Astrocyte of the cerebellum (primary cell): ENCODE data around the gene BCL2A1.

ENCODE experiments used
- DNase-seq: peaks from one replicate; pipeline ENCODE4 v3.0.0-alpha.2; 2011; ENCODE audit warnings: low read depth
- H3K4me3 ChIP-seq: 2 replicates; pipeline ENCODE4 v1.5.1; 2011; ENCODE audit warnings: mild to moderate bottlenecking, low read depth, low read length, moderate library complexity
- CTCF ChIP-seq: IDR thresholded peaks from 2 replicates; pipeline ENCODE4 v1.5.1; 2012; ENCODE audit warnings: low read length, low read depth, moderate library complexity, mild to moderate bottlenecking; ENCODE audit errors: missing control alignments
- in situ Hi-C: cut with HindIII; loops from 2 replicates; pipeline ENCODE4 v1.10.0; 2017; ENCODE audit warnings: low sequenced_read_pairs

BCL2A1 gene

GRCh38 chr15:79978655-79979514, 7.9 kb upstream of the BCL2A1 start:
- no peak for TF ChIP-seq CTCF
- no peak overlapping the region for H3K4me3 ChIP-seq
- DNase-seq: no peak
- in situ Hi-C loops: no loop called here

DNA sequence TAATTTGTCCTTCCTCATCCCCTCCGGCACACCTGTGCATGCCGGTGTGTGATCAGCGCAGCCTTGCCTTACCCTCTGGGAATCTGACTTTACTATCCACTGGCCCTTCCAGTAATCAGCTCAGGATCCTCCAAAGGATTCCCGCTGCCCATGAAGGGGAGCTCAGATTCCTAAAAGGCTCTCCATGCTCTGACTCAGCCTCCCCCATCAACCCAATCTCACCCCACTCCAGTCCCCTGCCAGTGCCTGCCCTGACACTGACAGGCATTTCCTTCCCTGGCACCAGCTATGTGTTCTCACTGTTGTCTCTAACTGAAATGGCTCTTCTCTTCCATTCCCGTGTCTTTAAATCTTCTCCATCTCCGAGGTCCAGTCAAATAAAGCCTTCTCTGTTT, 7.3 kb upstream of the BCL2A1 start:
- no peak overlapping the region for H3K4me3 ChIP-seq
- no peak for DNase-seq
- in situ Hi-C loops: no loop called here
- no peak for TF ChIP-seq CTCF

DNA sequence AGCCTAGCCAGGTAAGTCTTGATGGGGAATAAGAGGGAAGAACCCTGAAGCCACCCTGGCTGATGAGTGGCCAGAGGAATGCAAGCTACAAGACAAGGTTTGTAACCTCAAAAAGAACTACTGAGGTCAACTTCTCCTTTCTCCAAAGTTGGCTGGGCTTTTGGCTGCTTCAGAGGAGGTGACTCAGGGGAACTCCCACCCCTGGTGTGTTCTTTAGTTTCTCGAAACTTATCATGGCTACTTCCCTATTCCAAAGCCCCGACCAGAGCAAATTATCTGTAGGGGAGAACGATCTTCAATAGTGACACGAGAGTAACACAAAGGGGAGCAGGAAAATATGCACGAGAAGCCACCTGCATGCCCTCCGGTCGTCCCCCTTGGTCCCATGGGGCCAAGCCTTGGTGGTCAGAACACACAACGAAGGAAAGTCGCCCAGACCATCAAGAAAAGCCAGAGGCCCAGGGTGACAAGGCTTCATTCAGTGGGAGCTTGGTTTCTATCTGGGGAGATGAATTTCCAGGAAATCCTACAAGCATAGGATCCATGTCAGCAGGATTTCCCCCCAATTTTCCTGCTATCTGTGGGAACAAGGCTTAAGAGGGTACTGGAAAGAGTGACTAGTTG, 6.5 kb upstream of the BCL2A1 start:
- DNase-seq: no peak
- H3K4me3 ChIP-seq: no peak overlapping the region
- in situ Hi-C loops: no loop called here
- no peak for TF ChIP-seq CTCF

DNA sequence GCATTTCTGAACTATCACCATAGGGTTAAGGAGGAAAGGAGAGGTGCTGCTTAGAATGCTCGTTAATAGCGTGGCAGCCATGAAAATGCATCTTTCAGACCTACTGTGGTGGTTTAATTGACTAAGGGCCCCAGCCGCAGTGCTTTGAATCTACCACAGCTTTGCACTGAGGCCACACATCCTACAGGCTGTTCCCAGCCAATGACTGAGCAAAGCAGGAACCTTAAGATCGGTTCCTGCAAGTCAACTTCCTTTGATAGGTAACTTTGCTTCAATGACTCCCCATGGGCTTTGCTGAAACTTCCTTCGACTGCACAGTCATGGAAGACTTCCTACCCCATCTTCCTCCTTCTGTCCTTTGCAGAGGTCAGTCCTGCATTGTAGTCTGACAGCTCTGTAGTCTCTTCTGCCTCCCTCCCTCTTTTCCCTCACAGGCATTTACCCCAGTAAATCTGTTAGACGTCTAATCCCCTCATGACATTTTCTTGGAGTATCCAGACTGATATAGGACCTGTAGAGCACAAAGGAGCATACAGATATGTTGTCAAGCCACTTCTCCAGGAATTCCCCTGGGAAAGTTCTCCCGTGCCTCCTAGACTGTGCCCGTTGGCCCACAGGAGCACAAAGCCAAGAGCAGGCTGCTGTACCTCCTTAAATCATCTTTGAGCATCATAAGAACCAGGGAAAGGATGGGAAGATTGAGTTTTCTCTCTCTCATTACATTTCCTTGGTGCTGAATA, 2.6 kb upstream of the BCL2A1 start:
- no peak overlapping the region for H3K4me3 ChIP-seq
- in situ Hi-C loops: no loop called here
- no peak for DNase-seq
- TF ChIP-seq CTCF: no peak

DNA sequence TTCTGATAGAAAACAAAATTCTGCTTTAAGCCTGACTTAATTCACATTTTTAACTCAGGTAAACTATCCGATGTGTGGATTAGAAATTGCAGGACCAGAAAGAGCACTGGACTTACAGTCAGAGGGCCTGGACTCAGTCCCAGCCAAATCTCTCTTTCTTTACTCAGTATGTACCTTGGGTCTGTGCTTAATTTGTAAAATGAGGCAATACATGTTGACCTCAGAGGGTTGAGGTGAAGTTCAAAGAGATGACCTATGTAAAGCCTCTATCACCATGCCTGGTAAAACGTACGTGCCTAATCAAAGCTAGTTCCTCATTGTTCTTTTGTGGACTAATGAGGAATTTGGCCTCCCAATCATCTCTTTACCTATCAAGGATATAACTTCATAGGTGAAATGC, 1.9 kb upstream of the BCL2A1 start:
- DNase-seq: no peak
- TF ChIP-seq CTCF: no peak
- in situ Hi-C loops: no loop called here
- no peak overlapping the region for H3K4me3 ChIP-seq

GRCh38 chr15:79970181-79970580, 815 bp downstream of the BCL2A1 start:
- H3K4me3 ChIP-seq: no peak overlapping the region
- DNase-seq: no peak
- in situ Hi-C loops: no loop called here
- TF ChIP-seq CTCF: no peak
